Ectodermal cell (in vitro differentiated cells): ENCODE measurements around the gene LTBP1.
"Not testable (repeated sequence)": the region's sequence is repeated elsewhere in the genome, so short reads cannot be mapped to it uniquely, and the experiment has no call there.

Experiments
- H3K27ac ChIP-seq: 2 replicates; pipeline ENCODE4 v1.7.0; 2013; ENCODE audit warnings: mild to moderate bottlenecking, low read depth, low read length; ENCODE audit not compliant: insufficient read depth, poor library complexity, severe bottlenecking
- H3K27me3 ChIP-seq: 2 replicates; pipeline ENCODE4 v1.7.0; 2013; ENCODE audit warnings: mild to moderate bottlenecking, low read length; ENCODE audit not compliant: insufficient read depth, control insufficient read depth, poor library complexity, severe bottlenecking
- H3K36me3 ChIP-seq: one replicate; pipeline ENCODE4 v1.7.0; 2013; ENCODE audit warnings: low read length; ENCODE audit not compliant: control insufficient read depth, insufficient read depth
- H3K4me1 ChIP-seq: one replicate; pipeline ENCODE4 v1.7.0; 2013; ENCODE audit warnings: low read length; ENCODE audit not compliant: control insufficient read depth, insufficient read depth
- H3K4me3 ChIP-seq: 2 replicates; pipeline ENCODE4 v1.7.0; 2013; ENCODE audit warnings: low read depth, low read length, control low read depth; ENCODE audit not compliant: insufficient read depth
- H3K9me3 ChIP-seq: 2 replicates; pipeline ENCODE4 v1.7.0; 2013; ENCODE audit warnings: mild to moderate bottlenecking, low read length, moderate library complexity; ENCODE audit not compliant: control insufficient read depth
- WGBS, 2 experiments: methylation state at CpG; one replicate each; pipeline ENCODE4 v1.1.7; 2013; ENCODE audit warnings: missing lambda C conversion rate in 2 of 2; 5-methylcytosine and 5-hydroxymethylcytosine counted together

The LTBP1 gene

DNA sequence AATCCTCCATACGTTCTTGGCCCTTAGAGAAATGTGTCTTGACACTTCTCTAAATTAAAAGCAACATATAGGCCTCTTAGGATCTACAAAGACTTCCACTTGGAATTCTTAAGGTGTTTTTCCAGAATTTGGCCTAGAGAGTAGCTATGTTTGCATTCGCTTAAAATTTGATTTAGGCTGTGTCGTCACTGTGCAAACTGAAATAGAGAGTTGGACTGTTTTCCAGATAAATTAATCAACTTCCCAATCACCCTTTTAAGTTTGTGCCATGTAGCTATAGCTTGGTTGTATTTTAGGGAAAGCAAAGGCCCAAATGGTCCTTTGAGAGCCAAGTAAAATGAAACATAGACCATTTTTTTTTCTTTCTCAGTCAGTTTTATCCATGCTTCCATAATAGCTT, 401.1 kb downstream of the LTBP1 start:
- Histone ChIP-seq H3K4me3 (no peak overlapping the region), H3K27ac (no peak overlapping the region), H3K36me3 (no peaks in the 10 kb centered on the region), H3K4me1 (no peaks in the 10 kb centered on the region), H3K9me3 (no peaks in the 10 kb centered on the region), H3K27me3 (no peaks in the 10 kb centered on the region)
- 92 to 100% methylated on average over 1 to 3 of the region's 3 CpGs for WGBS, 2 experiments

DNA sequence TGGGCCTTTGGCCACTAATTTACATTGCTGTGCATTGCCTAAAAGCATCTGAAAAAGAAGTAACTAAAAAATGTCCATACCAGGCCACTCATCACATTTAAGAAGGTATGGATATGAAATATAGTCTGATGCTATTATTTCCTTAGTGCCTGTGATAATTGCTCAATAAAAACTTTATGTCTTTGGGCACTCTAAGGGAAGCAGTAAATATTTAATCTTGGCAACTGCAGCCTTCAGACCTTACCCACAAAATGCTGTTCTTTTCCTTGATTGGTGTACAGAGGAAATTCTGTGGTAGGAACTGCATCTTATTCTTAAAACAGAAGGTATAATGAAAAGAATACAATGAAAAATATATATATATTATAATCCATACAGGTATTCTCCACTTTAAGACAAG, 403.9 kb downstream of the LTBP1 start:
- Histone ChIP-seq H3K4me1 (no peaks in the 10 kb centered on the region), H3K27me3 (no peaks in the 10 kb centered on the region), H3K36me3 (no peaks in the 10 kb centered on the region), H3K4me3 (no peak overlapping the region), H3K9me3 (no peaks in the 10 kb centered on the region), H3K27ac (no peak overlapping the region)

DNA sequence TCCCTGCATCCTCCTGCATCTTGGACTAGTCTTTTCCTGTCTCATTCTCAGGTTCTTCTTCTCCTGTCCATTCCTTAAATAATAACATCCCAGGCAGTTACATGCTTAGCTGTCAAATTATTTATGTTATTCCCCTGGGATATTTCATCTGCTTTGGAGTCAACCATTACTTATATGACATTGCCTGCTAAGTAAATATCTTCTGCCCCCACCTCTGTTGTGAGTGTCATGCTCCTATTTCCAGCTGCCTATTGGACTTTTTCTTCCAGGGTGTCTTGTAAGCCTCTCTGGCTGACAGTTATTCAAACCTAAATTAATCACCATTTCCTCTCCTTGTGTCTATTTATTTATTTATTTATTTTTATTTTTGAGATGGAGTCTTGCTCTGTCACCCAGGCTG, 405.0 kb downstream of the LTBP1 start:
- no peak overlapping the region for H3K4me3 ChIP-seq
- no peaks in the 10 kb centered on the region for H3K27me3 ChIP-seq
- no peak overlapping the region for H3K27ac ChIP-seq
- no peaks in the 10 kb centered on the region for H3K36me3 ChIP-seq
- no peaks in the 10 kb centered on the region for H3K9me3 ChIP-seq
- no peaks in the 10 kb centered on the region for H3K4me1 ChIP-seq

DNA sequence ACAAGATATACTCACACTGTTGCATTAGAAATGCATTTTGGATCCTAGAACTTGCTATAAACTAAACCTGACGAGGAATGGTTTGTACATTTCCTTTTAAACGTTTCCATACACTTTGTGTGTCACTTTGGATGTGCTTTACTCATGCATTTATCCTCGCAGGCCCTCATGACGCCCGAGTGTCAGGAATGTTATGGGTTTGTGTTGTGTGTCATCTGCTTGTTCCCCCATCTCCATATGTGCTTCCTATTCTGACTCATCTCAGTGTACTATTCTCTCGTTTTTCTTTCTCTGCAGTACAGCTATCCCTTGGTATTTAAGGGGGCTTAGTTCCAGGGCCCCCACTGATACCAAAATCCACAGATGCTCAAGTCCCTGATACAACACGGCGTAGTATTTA, 408.2 kb downstream of the LTBP1 start:
- Histone ChIP-seq H3K4me3 (no peak overlapping the region), H3K4me1 (no peaks in the 10 kb centered on the region), H3K27ac (no peak overlapping the region), H3K27me3 (no peaks in the 10 kb centered on the region), H3K9me3 (no peaks in the 10 kb centered on the region), H3K36me3 (no peaks in the 10 kb centered on the region)
- WGBS, 2 experiments: 95 to 98% methylated on average over 8 of the region's 8 CpGs

DNA sequence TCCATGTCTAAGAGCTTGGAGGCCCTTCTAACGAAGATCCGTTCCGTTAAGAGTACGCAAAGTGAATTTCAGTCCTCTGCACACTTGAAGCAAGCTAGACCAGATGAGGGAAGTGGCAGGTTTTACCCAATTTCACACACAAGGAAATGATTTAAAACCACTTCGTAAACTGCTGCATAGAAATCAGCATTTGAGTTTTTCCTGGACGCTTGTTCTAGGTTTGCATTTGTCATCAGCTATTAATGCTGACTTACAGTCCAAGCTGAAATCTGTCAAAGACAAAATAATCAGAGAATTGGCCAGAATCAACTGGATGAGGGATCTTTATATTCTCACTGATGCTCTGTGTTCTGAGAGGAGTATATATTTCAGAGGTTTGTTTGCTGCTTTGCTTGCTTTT, 412.1 kb downstream of the LTBP1 start:
- WGBS, 2 experiments: 94 to 95% methylated on average over 6 of the region's 6 CpGs
- H3K36me3 ChIP-seq: no peaks in the 10 kb centered on the region
- H3K4me3 ChIP-seq: no peak overlapping the region
- H3K9me3 ChIP-seq: no peaks in the 10 kb centered on the region
- no peak overlapping the region for H3K27ac ChIP-seq
- H3K4me1 ChIP-seq: no peaks in the 10 kb centered on the region
- H3K27me3 ChIP-seq: no peaks in the 10 kb centered on the region

DNA sequence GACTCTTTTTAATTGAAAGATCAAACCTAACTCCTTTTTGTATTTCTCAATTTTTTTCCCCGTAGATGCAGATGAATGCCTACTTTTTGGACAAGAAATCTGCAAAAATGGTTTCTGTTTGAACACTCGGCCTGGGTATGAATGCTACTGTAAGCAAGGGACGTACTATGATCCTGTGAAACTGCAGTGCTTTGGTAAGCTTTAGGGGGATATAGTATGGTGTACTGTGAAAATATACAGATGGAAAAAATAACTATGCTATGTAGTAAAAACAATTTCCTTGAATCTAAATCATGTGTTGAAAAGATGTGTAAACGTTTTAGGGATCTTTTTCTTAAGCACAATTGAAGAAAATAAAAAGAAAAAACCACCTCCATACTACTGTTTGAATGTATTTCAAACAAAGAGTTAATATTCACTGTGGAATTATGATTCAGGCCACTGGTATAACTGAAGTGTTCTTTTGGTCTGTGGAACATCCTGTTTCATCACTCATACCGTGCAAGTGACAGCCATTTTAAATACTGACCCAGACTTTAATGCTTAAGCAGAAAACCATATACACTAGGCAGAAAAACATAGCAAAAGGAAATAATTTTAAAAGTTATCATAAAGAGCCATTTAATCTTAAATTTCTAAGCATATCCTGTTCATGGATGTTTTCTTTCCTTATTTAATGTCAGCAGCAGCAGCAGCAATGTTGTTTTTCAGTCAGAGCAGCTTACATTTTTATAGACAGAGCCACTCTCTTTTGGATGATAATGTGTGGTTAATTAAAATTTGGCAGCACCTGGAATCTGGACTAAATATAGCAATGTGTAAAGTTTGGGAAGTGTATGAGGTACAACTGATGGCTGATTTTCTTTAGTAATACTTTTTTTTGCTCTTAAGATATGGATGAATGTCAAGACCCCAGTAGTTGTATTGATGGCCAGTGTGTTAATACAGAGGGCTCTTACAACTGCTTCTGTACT, 416.9 kb downstream of the LTBP1 start:
- Histone ChIP-seq H3K36me3 (no peaks in the 10 kb centered on the region), H3K4me1 (no peaks in the 10 kb centered on the region), H3K9me3 (no peaks in the 10 kb centered on the region), H3K27me3 (no peaks in the 10 kb centered on the region), H3K27ac (no peak overlapping the region), H3K4me3 (no peak overlapping the region)
- WGBS, 2 experiments: 93 to 97% methylated on average over 4 of the region's 5 CpGs

DNA sequence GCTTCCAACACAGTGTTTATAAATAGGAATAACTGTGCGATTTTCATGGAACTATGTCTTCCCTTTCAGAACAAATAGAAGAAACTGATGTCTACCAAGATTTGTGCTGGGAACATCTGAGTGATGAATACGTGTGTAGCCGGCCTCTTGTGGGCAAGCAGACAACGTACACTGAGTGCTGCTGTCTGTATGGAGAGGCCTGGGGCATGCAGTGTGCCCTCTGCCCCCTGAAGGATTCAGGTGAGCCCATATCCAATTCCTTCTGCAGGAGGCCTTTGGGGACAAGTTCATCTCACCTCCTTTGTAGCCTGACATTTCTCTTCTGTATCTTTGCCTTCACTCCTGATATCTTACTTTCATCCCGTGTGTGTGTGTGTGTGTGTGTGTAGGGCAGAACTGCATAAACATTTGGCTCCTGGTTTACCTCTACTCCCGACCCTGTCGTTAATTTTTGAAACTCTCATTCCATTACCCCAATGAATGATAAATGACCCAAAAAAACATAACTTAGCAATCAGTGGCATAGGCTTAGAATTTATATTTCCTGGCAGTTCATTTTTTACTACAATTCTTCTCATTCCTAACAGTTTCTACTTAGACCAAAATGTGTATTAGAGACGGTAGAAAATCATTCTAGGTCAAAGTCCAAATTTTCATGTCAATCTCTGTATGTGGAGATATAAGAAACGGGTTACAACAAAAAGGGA, 418.7 kb downstream of the LTBP1 start:
- Histone ChIP-seq H3K27me3 (no peaks in the 10 kb centered on the region), H3K9me3 (no peaks in the 10 kb centered on the region), H3K27ac (no peak overlapping the region), H3K4me3 (no peak overlapping the region), H3K36me3 (no peaks in the 10 kb centered on the region), H3K4me1 (no peaks in the 10 kb centered on the region)
- 96% methylated on average over 6 to 8 of the region's 9 CpGs for WGBS, 2 experiments

DNA sequence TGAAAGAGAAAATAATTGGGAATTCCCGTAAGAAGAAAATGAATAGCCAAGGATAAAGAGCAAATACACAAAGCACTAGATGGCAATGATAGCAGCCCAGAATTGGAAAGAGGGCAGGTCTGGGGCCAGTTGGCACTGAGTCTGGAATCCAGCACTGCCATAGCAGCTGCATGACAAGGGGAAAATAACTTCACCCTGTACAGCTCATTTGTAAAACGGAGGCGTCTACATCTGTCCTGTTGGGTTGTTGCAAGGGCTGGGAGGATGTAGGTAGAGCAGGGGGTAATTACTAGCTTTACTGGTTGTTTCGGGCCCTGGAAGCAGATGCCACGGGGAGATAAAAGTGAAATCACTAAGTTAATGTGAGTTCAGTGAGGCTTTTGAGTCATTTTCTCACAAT, 419.7 kb downstream of the LTBP1 start:
- Histone ChIP-seq H3K4me3 (no peak overlapping the region), H3K36me3 (no peaks in the 10 kb centered on the region), H3K9me3 (no peaks in the 10 kb centered on the region), H3K4me1 (no peaks in the 10 kb centered on the region), H3K27me3 (no peaks in the 10 kb centered on the region), H3K27ac (no peak overlapping the region)
- WGBS, 2 experiments: 93 to 96% methylated on average over 5 of the region's 5 CpGs

DNA sequence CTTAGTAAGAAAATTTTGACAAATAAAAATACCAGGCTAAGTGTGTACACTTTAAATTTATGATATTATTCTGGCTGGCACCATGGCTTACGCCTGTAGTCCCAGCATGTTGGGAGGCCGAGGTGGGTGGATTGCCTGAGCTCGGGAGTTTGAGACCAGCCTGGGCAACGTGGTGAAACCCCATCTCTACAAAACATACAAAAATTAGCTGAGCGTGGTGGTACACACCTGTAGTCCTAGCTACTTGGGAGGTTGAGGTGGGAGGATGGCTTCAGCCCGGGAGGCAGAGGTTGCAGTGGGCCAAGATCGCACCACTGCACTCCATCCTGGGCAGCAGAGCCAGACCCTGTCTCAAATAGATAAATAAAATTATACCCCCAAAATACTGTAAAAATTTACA, 421.8 kb downstream of the LTBP1 start:
- H3K27me3 ChIP-seq, H3K36me3 ChIP-seq, H3K4me1 ChIP-seq, H3K27ac ChIP-seq, H3K4me3 ChIP-seq, H3K9me3 ChIP-seq: not testable (repeated sequence)
- 91 to 94% methylated on average over 7 of the region's 7 CpGs for WGBS, 2 experiments

DNA sequence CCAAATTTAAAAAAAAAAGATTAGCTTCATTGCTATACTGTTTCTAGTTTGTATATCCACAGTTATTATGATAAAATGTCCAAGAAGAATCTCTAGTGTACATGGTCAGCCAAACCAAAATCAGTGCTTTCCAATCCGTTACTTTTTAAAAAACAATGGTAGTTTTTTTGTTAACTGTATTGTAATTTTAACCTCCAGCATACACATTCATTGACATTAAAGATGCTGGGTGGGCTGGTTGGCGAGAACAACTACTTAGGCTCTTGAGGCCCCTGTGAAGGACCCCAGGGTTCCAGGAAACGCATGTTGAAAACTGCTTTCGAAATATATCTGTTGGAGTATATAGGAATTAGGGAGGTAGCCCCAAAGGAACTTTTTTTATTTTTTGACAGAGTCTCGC, 422.4 kb downstream of the LTBP1 start:
- Histone ChIP-seq H3K9me3 (no peaks in the 10 kb centered on the region), H3K4me1 (no peaks in the 10 kb centered on the region), H3K4me3 (no peak overlapping the region), H3K36me3 (no peaks in the 10 kb centered on the region), H3K27me3 (no peaks in the 10 kb centered on the region), H3K27ac (no peak overlapping the region)
- 88 to 97% methylated on average over 4 to 5 of the region's 5 CpGs for WGBS, 2 experiments
